Measurements from ENCODE around the gene RPL13.

GRCh38 chr16:89579351-89579750, 18.9 kb downstream of the RPL13 start:
- TF ChIP-seq CTCF (tag by site-specific recombination; IDR thresholded peaks at IDR 0.05) (no peak), ZNF623 (tag by site-specific recombination; IDR thresholded peaks at IDR 0.05) (no peak), SP2 (tag by site-specific recombination; IDR thresholded peaks at IDR 0.05) (no peak), KLF1 (tag by site-specific recombination; IDR thresholded peaks at IDR 0.05) (no peak), ZNF747 (tag by site-specific recombination; IDR thresholded peaks at IDR 0.05) (no peak), YY1 (tag by site-specific recombination; IDR thresholded peaks at IDR 0.05) (no peak), TCF7L2 (IDR thresholded peaks at IDR 0.05; ENCODE audit: borderline replicate concordance, low read depth, low read length) (no peak), ZNF585B (tag by site-specific recombination; IDR thresholded peaks at IDR 0.05) (no peak), ZNF426 (tag by site-specific recombination; IDR thresholded peaks at IDR 0.05) (no peak), ZBTB44 (tag by site-specific recombination; IDR thresholded peaks at IDR 0.05) (no peak), SETDB1 (IDR thresholded peaks at IDR 0.05; ENCODE audit: insufficient read length, low read length) (no peak), ZNF10 (tag by site-specific recombination; IDR thresholded peaks at IDR 0.05) (no peak)
- TF ChIP-seq, protein P1, sequence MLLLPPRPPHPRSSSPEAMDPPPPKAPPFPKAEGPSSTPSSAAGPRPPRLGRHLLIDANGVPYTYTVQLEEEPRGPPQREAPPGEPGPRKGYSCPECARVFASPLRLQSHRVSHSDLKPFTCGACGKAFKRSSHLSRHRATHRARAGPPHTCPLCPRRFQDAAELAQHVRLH (tag by site-specific recombination; IDR thresholded peaks at IDR 0.05), result no peak
- TF ChIP-seq, protein P2, sequence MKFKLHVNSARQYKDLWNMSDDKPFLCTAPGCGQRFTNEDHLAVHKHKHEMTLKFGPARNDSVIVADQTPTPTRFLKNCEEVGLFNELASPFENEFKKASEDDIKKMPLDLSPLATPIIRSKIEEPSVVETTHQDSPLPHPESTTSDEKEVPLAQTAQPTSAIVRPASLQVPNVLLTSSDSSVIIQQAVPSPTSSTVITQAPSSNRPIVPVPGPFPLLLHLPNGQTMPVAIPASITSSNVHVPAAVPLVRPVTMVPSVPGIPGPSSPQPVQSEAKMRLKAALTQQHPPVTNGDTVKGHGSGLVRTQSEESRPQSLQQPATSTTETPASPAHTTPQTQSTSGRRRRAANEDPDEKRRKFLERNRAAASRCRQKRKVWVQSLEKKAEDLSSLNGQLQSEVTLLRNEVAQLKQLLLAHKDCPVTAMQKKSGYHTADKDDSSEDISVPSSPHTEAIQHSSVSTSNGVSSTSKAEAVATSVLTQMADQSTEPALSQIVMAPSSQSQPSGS (tag by site-specific recombination; IDR thresholded peaks at IDR 0.05; ENCODE audit: low read depth), result no peak
